ENCODE results near the gene C3. TPM values are rescaled to one million over a fixed set of nuclear protein-coding genes. Genes with fewer than 3 reads are reported as not detected.
A peak's percentile ranks its signal among the peaks of the same experiment; 100 is the strongest.
"Not testable (repeated sequence)": the region's sequence is repeated elsewhere in the genome, so short reads cannot be mapped to it uniquely, and the experiment has no call there.

The C3 gene
- polyA plus RNA-seq, 3 donors, result 2.4 to 5.3 (median 3.2) TPM

DNA sequence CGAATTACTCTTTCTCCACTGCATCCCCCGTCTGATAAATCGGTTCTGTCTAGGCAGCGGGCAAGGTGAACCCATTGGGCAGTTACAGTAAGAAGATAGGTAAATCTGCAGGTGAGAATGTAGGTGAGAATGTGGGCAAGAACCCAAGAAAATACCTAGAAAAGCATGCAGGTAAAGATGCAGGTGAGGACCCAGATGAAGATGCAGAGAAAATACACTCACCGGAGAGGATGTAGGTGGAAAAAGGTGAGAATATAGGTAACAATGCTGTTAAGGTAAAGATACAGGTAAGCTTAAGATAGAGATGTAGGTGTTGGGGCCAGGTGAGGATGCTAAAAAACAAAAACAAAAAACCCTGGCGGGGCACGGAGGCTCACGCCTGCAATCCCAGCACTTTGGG, 44.2 kb downstream of the C3 start:
- Mint-ChIP-seq H3K36me3 (peaks cover 0 to 2% of the 10 kb centered on the region in 2 donors), H3K4me3 (no peak overlapping the region), H3K27me3 (ENCODE audit: low read depth in 3 of 3) (peaks cover 7 to 16% (median 11%) of the 10 kb centered on the region in 3 donors), H3K27ac (no peak overlapping the region), H3K9me3 (peaks cover 5 to 19% (median 12%) of the 10 kb centered on the region in 7 donors), H3K4me1 (peaks cover 53% of the 10 kb centered on the region)
- no peak overlapping the region for H3K9ac ChIP-seq (ENCODE audit: insufficient read depth, low read length, poor library complexity, severe bottlenecking)
- intact Hi-C loops (cut with micrococcal nuclease), result loop anchor here in 1 of 2 donors (5.0 kb wide), 1 partner anchor 34 kb away; no protein-coding TSS in a partner anchor
- no peaks in the 10 kb centered on the region for H3K79me2 ChIP-seq (ENCODE audit: insufficient read depth, low read length)
- no peak overlapping the region for H3K27ac ChIP-seq (ENCODE audit: low read depth in 1 of 2, low read length in 2 of 2)
- no peak overlapping the region for H3K4me3 ChIP-seq (replicated peaks in 1 of 3; ENCODE audit: low read depth in 2 of 3, low read length in 3 of 3)
- 100% methylated on average over 4 of the region's 8 CpGs for WGBS (ENCODE audit: insufficient coverage)
- DNase-seq, result no peak
- no peak overlapping the region for H2AFZ ChIP-seq (ENCODE audit: insufficient read depth, low read depth, low read length, poor library complexity, severe bottlenecking)
- no peaks in the 10 kb centered on the region for H3K36me3 ChIP-seq (replicated peaks in 1 of 2; ENCODE audit: control insufficient read depth in 1 of 2, insufficient read depth in 2 of 2, low read length in 2 of 2)
- no peaks in the 10 kb centered on the region for H4K20me1 ChIP-seq (ENCODE audit: insufficient read depth, low read length)
- H3K4me1 ChIP-seq (ENCODE audit: control insufficient read depth in 1 of 2, insufficient read depth in 2 of 2, low read length in 2 of 2), result peaks cover 39 to 42% of the 10 kb centered on the region in 2 donors
- H3K4me2 ChIP-seq (replicated peaks; ENCODE audit: extremely low read depth, low read length, poor library complexity, severe bottlenecking), result no peak overlapping the region
- H3K27me3 ChIP-seq (ENCODE audit: control insufficient read depth in 2 of 2, insufficient read depth in 2 of 2, low read length in 2 of 2), result peaks cover 3 to 8% of the 10 kb centered on the region in 2 donors
- H3K9me3 ChIP-seq (replicated peaks in 1 of 2; ENCODE audit: control insufficient read depth in 1 of 2, insufficient read depth in 1 of 2, low read length in 2 of 2), result peaks cover 3 to 6% of the 10 kb centered on the region in 2 donors
- TF ChIP-seq, protein P1, sequence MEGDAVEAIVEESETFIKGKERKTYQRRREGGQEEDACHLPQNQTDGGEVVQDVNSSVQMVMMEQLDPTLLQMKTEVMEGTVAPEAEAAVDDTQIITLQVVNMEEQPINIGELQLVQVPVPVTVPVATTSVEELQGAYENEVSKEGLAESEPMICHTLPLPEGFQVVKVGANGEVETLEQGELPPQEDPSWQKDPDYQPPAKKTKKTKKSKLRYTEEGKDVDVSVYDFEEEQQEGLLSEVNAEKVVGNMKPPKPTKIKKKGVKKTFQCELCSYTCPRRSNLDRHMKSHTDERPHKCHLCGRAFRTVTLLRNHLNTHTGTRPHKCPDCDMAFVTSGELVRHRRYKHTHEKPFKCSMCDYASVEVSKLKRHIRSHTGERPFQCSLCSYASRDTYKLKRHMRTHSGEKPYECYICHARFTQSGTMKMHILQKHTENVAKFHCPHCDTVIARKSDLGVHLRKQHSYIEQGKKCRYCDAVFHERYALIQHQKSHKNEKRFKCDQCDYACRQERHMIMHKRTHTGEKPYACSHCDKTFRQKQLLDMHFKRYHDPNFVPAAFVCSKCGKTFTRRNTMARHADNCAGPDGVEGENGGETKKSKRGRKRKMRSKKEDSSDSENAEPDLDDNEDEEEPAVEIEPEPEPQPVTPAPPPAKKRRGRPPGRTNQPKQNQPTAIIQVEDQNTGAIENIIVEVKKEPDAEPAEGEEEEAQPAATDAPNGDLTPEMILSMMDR (IDR thresholded peaks at IDR 0.05), result no peak

DNA sequence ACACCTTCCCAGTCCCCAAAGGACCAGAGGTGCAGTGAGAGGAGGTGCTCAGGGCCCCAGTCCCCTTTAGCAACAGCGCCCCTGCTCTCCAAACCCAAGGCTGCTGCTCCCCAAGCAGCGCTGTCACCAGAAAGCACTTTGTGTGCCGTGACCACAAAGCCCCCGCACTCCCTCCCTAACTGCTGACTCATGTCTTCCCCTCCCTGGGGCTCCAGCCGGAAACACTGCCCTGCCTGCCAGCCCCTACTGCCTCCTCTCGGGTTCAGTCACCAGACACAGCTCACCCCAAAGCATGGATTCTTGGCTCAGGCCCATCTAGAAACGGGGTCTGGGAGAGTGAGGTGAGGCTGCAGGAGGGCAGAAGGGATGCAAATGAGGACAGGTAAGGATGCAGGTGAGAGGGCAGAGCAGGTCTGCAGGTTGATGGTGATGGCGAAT, 45.6 kb downstream of the C3 start:
- peak; percentile 78 to 91 (median 89) for DNase-seq
- intact Hi-C loops (cut with micrococcal nuclease), result loop anchor here in 1 of 2 donors (5.0 kb wide), 1 partner anchor 33 kb away; no protein-coding TSS in a partner anchor
- peak overlapping the region in 2 of 3 experiments; percentile 1 to 48 for H3K4me3 ChIP-seq (replicated peaks in 1 of 3; ENCODE audit: low read depth in 2 of 3, low read length in 3 of 3)
- Mint-ChIP-seq H3K27me3 (ENCODE audit: low read depth in 3 of 3) (peaks cover 0 to 12% (median 1%) of the 10 kb centered on the region in 3 donors), H3K36me3 (peaks cover 0 to 2% of the 10 kb centered on the region in 2 donors), H3K9me3 (peaks cover 0 to 11% (median 4%) of the 10 kb centered on the region in 7 donors), H3K4me3 (peak overlapping the region; percentile 58 to 82), H3K27ac (peak overlapping the region; percentile 76 to 94 (median 85)), H3K4me1 (peaks cover 60% of the 10 kb centered on the region)
- TF ChIP-seq, protein P1 (IDR thresholded peaks at IDR 0.05), result no peak
- no peaks in the 10 kb centered on the region for H3K9me3 ChIP-seq (replicated peaks in 1 of 2; ENCODE audit: control insufficient read depth in 1 of 2, insufficient read depth in 1 of 2, low read length in 2 of 2)
- no peaks in the 10 kb centered on the region for H4K20me1 ChIP-seq (ENCODE audit: insufficient read depth, low read length)
- H3K4me1 ChIP-seq (ENCODE audit: control insufficient read depth in 1 of 2, insufficient read depth in 2 of 2, low read length in 2 of 2), result peaks cover 52 to 56% of the 10 kb centered on the region in 2 donors
- WGBS (ENCODE audit: insufficient coverage), result 0% methylated on average over 6 of the region's 8 CpGs
- peak overlapping the region; percentile 32 to 33 for H3K27ac ChIP-seq (ENCODE audit: low read depth in 1 of 2, low read length in 2 of 2)
- H3K79me2 ChIP-seq (ENCODE audit: insufficient read depth, low read length), result peaks cover 3% of the 10 kb centered on the region
- peak overlapping the region; percentile 60 for H3K4me2 ChIP-seq (replicated peaks; ENCODE audit: extremely low read depth, low read length, poor library complexity, severe bottlenecking)
- H3K27me3 ChIP-seq (ENCODE audit: control insufficient read depth in 2 of 2, insufficient read depth in 2 of 2, low read length in 2 of 2), result no peaks in the 10 kb centered on the region
- H3K36me3 ChIP-seq (replicated peaks in 1 of 2; ENCODE audit: control insufficient read depth in 1 of 2, insufficient read depth in 2 of 2, low read length in 2 of 2), result no peaks in the 10 kb centered on the region
- no peak overlapping the region for H2AFZ ChIP-seq (ENCODE audit: insufficient read depth, low read depth, low read length, poor library complexity, severe bottlenecking)
- H3K9ac ChIP-seq (ENCODE audit: insufficient read depth, low read length, poor library complexity, severe bottlenecking), result no peak overlapping the region

DNA sequence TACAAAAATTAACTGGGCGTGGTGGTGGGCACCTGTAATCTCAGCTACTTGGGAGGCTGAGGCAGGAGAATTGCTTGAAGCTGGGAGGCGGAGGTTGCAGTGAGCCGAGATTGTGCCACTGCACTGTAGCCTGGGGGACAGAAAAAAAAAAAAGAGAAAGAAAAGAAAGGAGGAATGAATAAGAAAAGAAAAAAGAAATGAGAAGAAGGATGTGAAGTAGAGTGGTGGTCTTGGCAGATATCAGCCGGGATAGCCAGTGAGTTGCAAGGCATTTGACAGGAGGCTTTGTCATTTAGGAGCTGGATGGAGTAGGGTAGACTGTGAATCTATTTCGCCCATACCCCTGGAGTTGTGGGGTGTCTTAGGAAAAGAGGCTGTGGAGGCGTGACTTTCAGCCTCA, 46.0 kb downstream of the C3 start:
- H3K36me3 Mint-ChIP-seq; H3K9ac ChIP-seq (ENCODE audit: insufficient read depth, low read length, poor library complexity, severe bottlenecking); intact Hi-C loops (cut with micrococcal nuclease); H3K9me3 Mint-ChIP-seq; DNase-seq; H4K20me1 ChIP-seq (ENCODE audit: insufficient read depth, low read length); H2AFZ ChIP-seq (ENCODE audit: insufficient read depth, low read depth, low read length, poor library complexity, severe bottlenecking); H3K9me3 ChIP-seq (replicated peaks in 1 of 2; ENCODE audit: control insufficient read depth in 1 of 2, insufficient read depth in 1 of 2, low read length in 2 of 2); H3K27me3 ChIP-seq (ENCODE audit: control insufficient read depth in 2 of 2, insufficient read depth in 2 of 2, low read length in 2 of 2); H3K36me3 ChIP-seq (replicated peaks in 1 of 2; ENCODE audit: control insufficient read depth in 1 of 2, insufficient read depth in 2 of 2, low read length in 2 of 2); H3K79me2 ChIP-seq (ENCODE audit: insufficient read depth, low read length): not testable (repeated sequence)
- H3K27ac Mint-ChIP-seq, result peak overlapping the region in 6 of 7 donors; percentile 76 to 89 (median 78)
- peak overlapping the region; percentile 58 to 82 for H3K4me3 Mint-ChIP-seq
- Histone ChIP-seq H3K4me2 (replicated peaks; ENCODE audit: extremely low read depth, low read length, poor library complexity, severe bottlenecking) (peak overlapping the region; percentile 60), H3K4me1 (ENCODE audit: control insufficient read depth in 1 of 2, insufficient read depth in 2 of 2, low read length in 2 of 2) (peaks cover 56 to 61% of the 10 kb centered on the region in 2 donors), H3K27ac (ENCODE audit: low read depth in 1 of 2, low read length in 2 of 2) (peak overlapping the region in 1 of 2 donors; percentile 32), H3K4me3 (replicated peaks in 1 of 3; ENCODE audit: low read depth in 2 of 3, low read length in 3 of 3) (peak overlapping the region in 1 of 3 experiments; percentile 48)
- peaks cover 0 to 12% (median 1%) of the 10 kb centered on the region in 3 donors for H3K27me3 Mint-ChIP-seq (ENCODE audit: low read depth in 3 of 3)
- WGBS (ENCODE audit: insufficient coverage), result 62% methylated on average over 3 of the region's 6 CpGs
- H3K4me1 Mint-ChIP-seq, result peaks cover 62% of the 10 kb centered on the region

Measured in CD14-positive monocyte (primary cell).